ENCODE measurements around the gene DLK1.

The DLK1 gene

DNA sequence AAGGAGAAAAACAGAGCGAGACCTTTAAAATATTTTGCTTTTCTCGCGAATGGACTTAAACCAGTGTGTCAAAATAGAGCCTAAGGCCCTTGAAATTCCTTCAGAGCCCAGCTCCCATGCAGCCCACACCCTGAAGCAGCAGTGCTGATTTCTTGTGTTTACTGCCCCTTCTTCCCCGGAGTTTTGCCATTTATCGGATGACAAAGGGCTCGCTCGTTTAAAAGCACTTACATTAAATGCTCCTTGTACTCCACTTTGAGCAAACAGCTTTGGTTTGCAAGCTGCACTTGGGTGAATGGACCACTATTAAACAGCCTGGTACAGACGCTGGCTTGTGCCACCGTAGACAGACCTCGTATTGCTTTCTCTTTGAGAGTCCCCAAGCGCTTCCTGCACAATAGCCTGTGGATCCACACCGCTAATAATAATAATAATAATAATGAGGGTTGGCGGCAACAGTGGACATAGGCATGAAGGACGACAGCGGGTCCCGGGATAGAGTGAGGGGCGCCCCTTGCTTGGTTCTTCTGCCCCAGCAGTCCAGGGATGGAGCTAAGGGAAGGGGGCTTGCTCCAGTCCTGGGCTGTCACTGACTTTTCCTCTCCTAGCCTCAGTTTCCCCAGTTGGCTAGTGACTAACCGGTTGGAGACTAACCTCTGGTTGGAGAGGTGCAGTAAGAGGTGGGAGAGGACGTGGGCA lies 6.6 kb downstream of the DLK1 start:
- no peak for DNase-seq (ENCODE audit: low read depth, low spot score)

DNA sequence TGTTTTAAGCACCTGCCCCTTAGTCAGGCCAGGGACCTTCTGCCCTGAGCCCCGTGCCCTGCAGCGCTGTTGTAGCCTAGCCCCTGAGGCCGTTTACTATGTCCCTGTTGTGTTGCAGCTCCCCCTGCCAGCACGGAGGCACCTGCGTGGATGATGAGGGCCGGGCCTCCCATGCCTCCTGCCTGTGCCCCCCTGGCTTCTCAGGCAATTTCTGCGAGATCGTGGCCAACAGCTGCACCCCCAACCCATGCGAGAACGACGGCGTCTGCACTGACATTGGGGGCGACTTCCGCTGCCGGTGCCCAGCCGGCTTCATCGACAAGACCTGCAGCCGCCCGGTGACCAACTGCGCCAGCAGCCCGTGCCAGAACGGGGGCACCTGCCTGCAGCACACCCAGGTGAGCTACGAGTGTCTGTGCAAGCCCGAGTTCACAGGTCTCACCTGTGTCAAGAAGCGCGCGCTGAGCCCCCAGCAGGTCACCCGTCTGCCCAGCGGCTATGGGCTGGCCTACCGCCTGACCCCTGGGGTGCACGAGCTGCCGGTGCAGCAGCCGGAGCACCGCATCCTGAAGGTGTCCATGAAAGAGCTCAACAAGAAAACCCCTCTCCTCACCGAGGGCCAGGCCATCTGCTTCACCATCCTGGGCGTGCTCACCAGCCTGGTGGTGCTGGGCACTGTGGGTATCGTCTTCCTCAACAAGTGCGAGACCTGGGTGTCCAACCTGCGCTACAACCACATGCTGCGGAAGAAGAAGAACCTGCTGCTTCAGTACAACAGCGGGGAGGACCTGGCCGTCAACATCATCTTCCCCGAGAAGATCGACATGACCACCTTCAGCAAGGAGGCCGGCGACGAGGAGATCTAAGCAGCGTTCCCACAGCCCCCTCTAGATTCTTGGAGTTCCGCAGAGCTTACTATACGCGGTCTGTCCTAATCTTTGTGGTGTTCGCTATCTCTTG lies 7.6 kb downstream of the DLK1 start:
- DNase-seq (ENCODE audit: low read depth, low spot score) = no peak

DNA sequence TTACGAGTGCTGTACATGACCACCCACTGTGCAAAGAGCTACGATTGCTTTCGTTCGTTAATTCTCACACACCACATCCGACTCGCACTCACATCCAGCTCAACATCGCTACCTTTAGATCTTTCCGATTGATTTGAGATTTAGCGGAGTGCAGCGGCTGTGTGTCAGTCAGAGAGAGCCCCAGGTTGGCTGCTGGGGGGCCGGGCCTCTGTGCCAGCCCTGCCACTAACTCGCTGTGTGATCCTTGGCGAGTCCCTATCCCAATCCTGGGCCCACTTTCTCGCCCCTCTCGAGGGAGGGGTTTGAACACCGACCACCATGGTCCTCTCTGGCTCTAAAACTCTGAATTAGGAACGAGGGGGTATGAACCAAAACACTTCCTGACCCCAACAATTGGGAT lies 8.6 kb downstream of the DLK1 start:
- DNase-seq (ENCODE audit: low read depth, low spot score) = no peak

DNA sequence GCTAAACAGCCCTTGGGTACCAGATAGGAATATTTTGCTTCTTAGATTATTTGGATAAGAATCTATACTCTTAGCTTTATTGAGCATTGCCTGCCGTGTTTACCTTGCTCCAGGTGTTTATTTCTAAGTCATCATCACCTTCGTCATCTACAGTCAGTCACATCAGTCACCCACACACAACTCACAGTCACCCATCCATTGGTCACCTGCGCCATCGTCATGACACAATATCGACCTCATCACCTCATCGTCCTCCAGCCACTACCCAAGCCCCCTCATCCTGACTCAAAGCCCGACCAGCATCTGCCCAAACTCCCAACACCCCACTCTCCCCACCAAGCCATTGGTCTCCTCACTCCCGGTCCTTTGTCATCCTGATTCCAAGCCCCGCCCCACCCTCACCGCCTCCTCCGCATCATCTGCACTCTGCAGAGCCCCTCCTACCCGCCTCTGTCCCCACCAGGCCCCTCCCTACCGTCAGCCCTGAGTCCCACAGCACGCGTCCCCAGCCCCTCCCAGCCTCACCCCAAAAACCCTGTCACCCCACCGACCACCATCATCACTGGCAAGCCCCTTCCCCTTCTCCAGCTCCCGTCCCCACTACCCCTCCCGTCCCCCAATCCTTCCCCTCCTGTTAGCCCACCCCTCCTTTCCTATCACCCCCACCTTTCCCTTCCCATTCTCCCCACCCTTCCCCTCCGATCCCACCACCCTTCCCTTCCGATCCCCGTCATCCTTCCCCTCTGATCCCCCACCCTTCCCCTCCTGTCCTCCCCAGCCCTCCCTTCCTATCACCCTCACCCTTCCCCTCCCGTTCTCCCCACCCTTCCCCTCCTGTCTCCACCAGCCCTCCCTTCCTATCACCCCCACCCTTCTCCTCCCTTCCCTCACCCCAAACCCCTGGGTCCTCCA lies 9.8 kb downstream of the DLK1 start:
- DNase-seq (ENCODE audit: low read depth, low spot score) = no peak

DNA sequence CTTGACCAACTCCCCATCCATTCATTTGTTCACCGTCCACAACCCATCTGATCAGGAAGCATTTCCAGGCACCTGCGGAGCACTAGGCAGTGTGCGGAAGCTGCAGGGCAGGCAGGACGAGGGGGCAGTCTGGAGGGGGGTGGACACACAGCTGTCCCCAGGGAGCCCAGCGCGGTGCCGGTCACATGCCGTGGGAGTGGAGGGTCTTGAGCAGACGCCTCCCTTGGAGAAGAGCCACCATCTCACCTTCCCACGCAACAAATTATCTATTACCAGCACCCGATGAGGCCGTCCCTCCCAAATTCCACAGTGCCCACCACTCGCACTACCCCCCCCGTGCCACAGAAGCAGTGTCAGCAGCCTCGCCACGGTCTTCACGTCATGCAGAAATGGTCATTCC lies 10.8 kb downstream of the DLK1 start:
- DNase-seq (ENCODE audit: low read depth, low spot score) = no peak

DNA sequence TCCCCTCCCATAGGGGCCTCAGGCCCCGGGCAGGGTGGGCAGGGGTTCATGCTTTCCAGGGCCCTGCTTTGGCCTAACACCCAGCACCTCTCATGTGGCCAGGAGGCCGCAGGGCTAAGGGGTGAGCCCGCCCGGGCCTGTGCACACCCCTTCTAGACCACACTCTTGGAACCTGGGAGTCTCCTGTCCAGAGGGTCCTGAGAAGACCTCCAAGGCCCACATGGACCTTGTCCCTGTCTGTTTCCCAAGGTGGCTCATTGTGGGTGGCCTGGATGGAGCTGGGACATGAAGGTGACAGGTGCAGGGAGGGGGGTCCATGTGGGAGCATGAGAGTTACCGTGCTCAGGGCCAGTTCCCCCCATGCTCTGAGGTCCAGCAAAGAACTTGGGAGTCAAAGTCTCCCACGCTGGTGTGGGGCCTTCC lies 11.6 kb downstream of the DLK1 start:
- no peak for DNase-seq (ENCODE audit: low read depth, low spot score)

DNA sequence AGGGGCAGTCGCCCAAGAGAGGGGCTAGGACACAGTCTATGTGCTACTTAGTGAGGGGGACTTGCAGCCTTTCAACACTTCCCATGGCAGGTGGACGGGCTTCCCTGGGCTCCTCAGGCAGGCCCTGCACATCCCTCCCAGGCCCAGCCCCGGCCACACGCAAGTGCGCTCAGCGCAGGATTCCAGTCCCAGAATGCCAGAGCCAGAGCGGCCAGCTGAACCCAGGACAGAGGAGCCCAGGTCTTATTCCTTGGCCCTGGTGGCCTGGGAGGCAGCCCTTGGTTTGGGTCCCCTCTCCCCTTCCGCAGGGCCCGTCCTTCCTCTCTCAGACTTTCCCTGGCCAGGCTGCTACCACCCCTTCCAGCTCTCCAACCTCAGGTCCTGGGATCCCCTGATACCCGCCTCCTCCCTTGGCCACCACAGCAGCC lies 12.0 kb downstream of the DLK1 start:
- no peak for DNase-seq (ENCODE audit: low read depth, low spot score)

DNA sequence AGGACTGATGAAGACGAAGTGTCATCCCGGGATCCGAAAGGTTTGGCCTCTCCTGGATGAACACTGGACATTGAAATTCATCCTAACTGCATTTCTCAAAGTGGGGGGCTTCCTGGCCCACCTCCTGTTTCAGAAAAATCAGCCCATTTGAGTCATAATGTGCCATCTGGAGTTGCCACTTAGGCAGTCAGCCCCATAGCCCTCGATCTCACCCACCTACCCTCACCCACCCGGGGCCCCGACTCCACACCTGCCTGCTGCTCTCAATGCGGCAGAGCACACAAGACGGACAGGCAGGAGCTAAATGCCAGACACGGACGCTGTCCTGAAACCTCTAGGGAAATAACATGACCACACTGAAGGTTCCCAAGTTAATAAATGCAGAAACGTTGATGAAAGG lies 12.6 kb downstream of the DLK1 start:
- no peak for DNase-seq (ENCODE audit: low read depth, low spot score)

DNA sequence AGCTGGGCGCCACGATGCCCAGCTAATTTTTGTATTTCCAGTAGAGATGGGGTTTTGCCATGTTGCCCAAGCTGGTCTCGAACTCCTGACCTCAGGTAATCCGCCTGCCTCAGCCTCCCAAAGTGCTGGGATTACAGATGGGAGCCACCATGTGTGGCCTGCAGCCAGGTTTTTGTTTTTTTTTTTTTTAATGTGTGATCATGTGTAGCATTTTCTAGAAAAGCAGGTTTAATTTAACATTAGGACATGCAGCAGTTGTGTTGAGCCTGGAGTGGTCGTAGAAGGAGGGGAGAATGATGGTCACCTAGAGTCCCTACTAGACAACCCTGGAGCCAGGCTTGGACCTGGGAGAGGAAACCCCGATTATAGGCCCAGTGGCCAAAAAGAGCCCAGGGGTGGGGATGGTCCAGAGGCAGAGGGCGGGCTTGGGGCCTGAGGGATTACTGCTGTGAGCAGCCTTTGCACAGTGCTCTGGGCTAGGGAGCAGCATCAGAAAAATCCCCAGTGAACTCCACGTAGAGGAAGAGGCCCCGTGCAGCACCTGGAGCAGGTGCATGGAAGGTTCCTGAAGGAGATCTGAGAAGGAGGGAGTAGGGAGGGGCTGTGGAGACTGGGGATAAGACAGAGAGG lies 13.6 kb downstream of the DLK1 start:
- no peak for DNase-seq (ENCODE audit: low read depth, low spot score)

DNA sequence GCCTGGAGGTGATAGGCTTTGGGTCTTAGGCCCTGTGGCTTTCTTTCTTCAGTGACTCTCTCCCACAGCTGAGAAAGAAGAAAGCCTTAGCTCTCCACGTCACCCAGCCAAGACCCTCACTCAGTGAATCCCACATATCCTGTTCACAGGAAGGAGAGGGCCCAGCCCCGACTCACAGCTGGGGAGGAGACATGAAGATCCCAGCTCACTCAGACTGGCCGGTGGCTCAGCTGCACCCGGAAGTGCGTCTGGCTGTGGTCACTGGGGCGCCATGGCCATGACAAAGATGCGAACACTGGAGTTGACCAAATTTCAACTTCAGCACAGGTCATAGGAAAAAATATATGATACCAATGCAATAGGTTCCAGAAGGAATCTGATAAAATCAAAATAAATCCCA lies 14.2 kb downstream of the DLK1 start:
- DNase-seq (ENCODE audit: low read depth, low spot score) = no peak

DNA sequence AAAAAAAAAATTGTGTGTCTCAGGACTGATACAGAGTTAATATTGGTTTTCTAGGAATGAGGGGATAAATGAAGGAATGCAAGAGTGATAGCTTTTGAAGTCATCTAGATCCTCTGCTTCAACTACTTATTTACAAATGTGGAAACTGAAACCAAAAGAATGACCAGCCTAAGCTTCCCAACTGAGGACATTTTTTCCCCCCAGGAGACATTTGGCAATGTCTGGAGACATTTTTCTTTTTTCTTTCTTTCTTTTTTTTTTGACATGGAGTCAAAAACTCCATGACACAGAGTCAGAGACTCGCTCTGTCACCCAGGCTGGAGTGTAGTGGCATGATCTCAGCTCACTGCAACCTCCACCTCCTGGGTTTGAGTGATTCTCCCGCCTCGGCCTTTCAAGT lies 15.3 kb downstream of the DLK1 start:
- no peak for DNase-seq (ENCODE audit: low read depth, low spot score)

DNA sequence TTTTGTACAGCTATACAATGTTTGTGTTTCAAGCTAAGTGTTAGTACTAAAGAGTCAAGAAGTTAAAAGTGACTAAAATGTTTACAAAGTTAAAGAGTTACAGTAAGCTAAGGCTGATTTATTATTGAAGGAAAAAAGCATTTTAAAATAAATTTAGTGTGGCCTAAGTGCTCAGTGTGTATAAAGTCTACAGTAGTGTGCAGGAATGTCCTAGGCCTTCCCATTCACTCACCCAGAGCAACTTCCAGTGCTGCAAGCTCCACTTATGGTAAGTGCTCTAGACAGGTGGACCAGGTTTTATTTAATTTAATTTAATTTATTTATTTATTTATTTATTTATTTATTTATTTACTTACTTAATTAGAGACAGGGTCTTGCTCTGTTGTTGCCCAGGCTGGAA lies 19.6 kb downstream of the DLK1 start:
- no peak for DNase-seq (ENCODE audit: low read depth, low spot score)

DNA sequence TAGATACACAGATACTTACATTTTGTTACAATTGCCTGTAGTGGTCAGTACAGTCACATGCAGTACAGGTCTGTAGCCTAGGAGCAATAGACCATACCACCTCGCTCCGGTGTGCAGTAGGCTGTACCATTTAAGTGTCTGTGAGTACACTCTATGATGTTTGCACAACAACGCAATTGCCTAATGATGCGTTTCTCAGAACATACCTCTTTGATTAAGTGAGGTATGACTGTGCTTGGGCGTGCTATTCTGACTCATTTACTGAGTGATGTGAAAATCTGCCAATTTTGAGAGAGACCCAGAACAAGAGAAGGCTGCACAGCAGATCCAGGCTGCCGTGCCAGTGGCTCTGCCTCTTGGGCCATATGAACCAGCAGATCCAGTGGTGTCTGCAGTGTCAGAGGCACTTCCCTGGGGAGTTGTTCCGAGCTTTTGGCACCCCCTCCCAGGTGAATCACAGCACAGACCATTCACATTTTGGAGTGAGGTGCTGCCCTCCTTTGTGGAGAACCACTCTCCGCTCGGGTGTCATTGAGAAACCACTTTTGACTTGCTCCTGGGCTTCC lies 20.4 kb downstream of the DLK1 start:
- no peak for DNase-seq (ENCODE audit: low read depth, low spot score)

DNA sequence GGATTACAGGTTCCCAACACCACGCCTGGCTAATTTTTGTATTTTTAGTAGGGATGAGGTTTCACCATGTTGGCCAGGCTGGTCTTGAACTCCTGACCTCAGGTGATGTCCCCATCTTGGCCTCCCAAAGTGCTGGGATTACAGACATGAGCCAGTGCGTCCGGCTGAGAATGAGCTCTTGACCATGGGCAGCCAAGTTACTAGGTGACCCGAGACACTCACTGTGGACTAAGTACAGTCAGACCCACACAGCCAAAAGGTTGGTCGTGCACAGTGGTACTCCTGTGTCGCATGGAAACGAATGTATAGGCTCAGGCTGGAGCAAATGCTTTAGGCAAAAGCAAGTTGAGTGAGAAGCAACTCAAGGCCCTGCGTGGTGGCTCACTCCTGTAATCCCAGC lies 21.0 kb downstream of the DLK1 start:
- no peak for DNase-seq (ENCODE audit: low read depth, low spot score)

DNA sequence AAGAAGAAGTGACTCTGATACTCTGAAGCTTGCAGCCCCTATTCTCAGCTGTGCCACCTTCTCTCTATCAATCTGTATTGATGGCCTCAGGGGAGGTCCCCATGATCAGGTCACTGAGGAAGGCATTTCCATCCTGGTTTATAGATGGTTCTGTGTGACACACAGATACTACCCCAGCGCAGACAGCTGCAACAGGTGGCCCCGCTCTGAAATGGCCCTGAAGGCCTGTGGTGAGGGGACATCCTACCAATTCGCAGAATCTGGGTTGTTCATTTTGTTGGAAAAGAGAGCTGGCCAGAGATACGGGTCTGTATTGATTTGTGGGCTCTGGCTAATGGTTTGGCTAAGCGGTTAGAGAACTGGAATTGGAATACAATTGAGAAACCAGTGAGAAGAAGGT lies 21.7 kb downstream of the DLK1 start:
- DNase-seq (ENCODE audit: low read depth, low spot score) = no peak

DNA sequence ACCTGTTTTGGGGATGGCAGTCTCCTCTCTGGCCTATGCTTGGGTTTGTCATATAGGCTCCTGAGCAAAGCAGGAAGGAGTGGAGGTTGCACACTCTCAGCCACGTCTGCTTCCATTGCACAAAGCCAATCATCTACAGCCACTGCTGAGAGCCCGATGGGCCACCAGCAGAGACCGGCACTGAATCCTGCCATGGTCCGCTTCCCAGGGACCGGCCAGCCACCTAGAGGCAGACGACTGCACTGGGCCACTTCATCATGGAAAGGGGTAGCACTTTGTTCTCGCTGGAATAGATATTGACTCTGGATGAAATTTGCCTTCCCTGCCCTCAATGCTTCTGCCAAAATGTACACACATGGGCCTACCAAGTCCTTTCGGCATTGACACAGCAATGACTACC lies 22.3 kb downstream of the DLK1 start:
- DNase-seq (ENCODE audit: low read depth, low spot score) = no peak

DNA sequence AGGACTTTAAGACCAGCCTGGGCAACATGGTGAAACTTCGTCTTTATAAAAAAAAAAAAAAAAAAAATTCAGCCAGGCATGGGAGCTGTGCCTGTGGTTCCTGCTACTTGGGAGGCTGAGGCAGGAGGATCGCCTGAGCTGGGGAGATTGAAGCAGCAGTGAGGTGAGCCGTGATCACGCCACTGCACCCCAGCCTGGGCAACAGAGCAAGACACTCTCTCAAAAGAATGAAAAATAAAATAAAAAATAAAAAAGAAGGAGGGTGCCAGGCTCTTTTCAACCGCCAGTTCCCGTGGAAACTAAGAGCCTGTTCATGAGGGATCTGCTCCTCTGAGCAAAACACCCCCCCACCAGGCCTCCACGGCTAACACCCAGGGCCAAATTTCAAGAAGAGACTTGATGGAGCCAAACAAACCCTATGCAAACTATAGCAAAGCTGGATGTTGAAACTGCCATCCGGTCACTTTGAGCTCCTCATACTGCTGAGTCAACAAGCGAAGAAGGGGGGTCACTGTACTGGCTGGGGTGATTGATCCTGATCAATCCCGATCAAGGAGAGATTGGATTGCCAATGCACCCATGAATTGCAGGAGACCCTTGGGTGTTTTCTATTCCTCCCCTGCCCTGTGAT lies 23.4 kb downstream of the DLK1 start:
- DNase-seq (ENCODE audit: low read depth, low spot score) = no peak

DNA sequence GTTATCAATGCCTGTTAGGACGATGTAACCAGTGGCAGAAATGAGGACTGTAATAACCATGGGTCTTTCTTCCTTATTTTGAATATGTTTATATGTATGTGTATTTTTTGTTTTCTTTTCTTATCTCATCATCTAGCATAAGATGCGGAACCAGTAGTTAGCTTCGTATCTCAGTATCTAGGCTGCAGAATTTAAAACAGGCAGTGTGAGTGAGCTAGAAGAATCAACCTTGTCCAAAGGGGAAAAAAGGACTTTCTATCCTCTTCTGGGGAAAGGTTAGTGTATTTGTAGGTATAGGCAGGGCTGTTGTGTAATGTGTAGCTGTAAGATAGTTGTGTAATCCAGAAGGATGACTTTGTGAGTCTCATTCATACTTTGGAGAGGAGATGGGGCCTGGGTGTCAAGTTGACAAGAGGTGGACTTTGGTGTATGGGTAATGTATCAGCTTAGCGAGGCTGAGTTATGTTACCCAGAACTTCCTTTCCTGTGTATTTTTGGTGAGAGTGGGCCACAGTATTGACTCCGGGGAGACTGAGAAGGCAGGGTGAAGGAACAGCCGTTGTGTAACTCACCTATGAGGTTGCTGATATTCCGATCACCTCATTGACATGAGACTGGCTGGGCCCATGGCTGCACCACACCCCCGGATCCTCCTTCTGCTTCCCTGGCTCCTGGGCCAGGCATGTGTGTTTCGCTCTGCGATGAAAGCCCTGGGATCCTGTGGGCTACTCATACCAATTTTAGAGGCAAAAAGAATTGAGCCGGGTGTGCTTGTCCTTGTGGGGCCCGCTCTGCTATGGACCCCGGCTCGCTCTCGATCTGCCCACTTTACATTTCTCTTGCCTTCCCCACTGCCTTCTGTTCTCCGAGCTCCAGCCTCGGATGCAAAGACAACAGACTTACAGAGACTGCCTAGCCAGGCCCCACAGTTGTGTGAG lies 24.3 kb downstream of the DLK1 start:
- DNase-seq (ENCODE audit: low read depth, low spot score) = no peak

DNA sequence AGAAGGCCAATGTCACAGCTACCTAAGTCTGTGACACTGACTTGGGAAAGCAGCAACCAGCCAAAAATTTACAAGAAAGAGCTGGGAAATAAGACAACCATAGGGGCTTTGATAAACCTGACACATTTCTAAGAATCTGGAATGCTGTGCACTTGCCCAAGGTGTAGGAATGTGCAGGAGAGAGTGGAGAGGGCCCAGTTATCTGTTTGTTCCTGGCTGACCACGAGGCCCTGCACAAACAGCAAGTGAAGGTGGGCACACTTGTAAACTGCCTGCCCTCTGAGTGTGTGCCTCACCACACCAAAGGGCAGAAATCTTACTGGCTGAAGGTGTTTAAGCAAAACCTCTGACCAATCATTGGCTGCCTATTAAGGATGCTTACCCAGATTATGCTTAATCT lies 27.3 kb downstream of the DLK1 start:
- no peak for DNase-seq (ENCODE audit: low read depth, low spot score)

DNA sequence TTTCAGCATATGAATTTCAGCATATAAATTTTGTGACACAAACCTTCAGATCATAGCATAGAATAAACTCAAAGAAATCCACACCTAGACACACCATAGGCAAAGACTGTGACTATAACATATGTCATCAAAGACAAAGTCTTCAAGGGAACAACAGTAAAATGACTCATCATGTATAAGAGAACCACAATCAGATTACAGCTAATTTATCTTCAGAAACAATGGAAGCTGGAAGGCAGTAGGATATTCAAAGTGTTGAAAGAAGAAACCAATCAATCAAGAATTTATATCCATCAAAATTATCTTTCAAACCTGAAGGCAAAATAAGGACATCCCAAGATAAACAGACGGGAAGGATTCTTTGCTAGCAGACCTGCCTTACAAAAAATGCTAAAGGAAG lies 29.0 kb downstream of the DLK1 start:
- DNase-seq (ENCODE audit: low read depth, low spot score) = no peak

All from activated naive CD8-positive, alpha-beta T cell treated with anti-CD3 and anti-CD28 coated beads, Interleukin-2, amount 50 U/mL, for 16 hours (primary cell).